Measurements from ENCODE around the gene AGAP1. TPM values are rescaled to one million over a fixed set of nuclear protein-coding genes. Genes with fewer than 3 reads are reported as not detected.

The AGAP1 gene
- total RNA-seq, 4 donors from 2014 or later, result 5.3 to 30.6 (median 19.2) TPM

- Histone ChIP-seq H3K4me3 (no peak overlapping the region), H3K27ac (no peak overlapping the region), H3K27me3 (no peaks in the 10 kb centered on the region), H3K4me1 (no peaks in the 10 kb centered on the region), H3K9me3 (no peaks in the 10 kb centered on the region), H3K36me3 (no peaks in the 10 kb centered on the region)
- no peak for DNase-seq
- intact Hi-C loops (cut with DNase I; ENCODE audit: low total_unique reads), result no loop called here
- TF ChIP-seq POLR2A (IDR thresholded peaks at IDR 0.05), result no peak
- TF ChIP-seq, protein P1, sequence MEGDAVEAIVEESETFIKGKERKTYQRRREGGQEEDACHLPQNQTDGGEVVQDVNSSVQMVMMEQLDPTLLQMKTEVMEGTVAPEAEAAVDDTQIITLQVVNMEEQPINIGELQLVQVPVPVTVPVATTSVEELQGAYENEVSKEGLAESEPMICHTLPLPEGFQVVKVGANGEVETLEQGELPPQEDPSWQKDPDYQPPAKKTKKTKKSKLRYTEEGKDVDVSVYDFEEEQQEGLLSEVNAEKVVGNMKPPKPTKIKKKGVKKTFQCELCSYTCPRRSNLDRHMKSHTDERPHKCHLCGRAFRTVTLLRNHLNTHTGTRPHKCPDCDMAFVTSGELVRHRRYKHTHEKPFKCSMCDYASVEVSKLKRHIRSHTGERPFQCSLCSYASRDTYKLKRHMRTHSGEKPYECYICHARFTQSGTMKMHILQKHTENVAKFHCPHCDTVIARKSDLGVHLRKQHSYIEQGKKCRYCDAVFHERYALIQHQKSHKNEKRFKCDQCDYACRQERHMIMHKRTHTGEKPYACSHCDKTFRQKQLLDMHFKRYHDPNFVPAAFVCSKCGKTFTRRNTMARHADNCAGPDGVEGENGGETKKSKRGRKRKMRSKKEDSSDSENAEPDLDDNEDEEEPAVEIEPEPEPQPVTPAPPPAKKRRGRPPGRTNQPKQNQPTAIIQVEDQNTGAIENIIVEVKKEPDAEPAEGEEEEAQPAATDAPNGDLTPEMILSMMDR (IDR thresholded peaks at IDR 0.05), result no peak
Measured at GRCh38 chr2:235984552-235984951, 490.7 kb downstream of the AGAP1 start.

- Histone ChIP-seq H3K4me1 (no peaks in the 10 kb centered on the region), H3K27ac (no peak overlapping the region), H3K4me3 (no peak overlapping the region), H3K27me3 (no peaks in the 10 kb centered on the region), H3K36me3 (no peaks in the 10 kb centered on the region), H3K9me3 (no peaks in the 10 kb centered on the region)
- no peak for TF ChIP-seq POLR2A (IDR thresholded peaks at IDR 0.05)
- TF ChIP-seq, protein P1 (IDR thresholded peaks at IDR 0.05), result no peak
- DNase-seq, result no peak
- intact Hi-C loops (cut with DNase I; ENCODE audit: low total_unique reads), result no loop called here
Measured at GRCh38 chr2:235986361-235986760, 492.5 kb downstream of the AGAP1 start.

DNA sequence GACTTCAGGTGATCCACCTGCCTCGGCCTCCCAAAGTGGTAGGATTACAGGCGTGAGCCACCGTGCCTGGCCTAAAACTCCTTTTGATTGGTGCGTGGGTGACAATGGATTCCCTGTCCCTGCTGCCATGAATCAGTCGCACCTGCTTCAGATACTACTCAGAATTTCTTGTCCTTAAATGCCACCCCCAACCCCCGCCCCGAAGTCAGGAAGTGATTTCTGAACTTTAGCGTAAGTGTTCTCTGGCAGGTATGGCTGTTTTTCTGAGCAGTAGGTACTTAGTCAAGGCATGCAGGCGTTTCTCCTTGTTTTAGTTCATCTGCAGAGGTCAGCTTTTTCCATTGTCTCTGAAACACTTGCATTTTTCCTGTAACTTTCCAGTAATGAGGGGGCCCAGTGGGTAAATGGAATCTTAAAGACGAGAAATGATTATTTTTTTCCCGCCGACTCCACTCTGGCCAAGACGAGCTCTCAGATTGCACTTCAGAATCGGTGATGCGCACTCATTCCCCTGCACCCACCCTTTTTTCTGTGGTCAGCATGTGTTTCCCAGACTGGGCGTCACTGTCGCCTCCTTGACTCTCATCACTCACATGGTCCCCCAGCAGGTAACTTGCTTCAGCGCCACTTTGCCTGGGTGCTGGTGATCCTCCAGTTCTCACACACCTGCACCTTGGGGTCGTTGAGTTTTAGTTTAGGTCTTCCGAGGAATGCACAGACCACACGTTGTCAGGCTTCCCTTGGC is 494.6 kb downstream of the AGAP1 start:
- H3K4me1 ChIP-seq, result no peaks in the 10 kb centered on the region
- H3K9me3 ChIP-seq, result no peaks in the 10 kb centered on the region
- H3K36me3 ChIP-seq, result no peaks in the 10 kb centered on the region
- H3K4me3 ChIP-seq, result no peak overlapping the region
- no peaks in the 10 kb centered on the region for H3K27me3 ChIP-seq
- intact Hi-C loops (cut with DNase I; ENCODE audit: low total_unique reads), result no loop called here
- TF ChIP-seq POLR2A (IDR thresholded peaks at IDR 0.05), result no peak
- TF ChIP-seq, protein P1 (IDR thresholded peaks at IDR 0.05), result no peak
- no peak overlapping the region for H3K27ac ChIP-seq
- no peak for DNase-seq

DNA sequence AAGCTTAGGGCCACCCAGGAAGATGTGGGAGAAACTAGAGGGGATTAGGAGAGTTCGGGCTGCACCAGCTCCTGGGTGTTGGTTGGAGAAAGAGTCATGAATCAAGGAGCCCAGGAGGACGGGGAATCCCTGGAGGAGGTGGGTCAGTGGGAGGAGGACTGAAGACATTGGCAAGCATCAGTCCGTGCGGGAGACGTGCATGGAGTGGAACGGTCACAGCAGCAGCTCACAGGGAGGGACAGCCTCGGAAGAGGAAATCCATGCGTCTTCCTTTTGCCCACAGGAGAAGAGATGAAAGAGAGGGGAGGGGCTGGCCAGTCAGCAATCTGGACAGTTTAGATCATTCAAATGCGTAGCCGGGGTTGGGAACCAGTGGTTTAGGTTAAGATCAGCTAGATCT is 495.7 kb downstream of the AGAP1 start:
- no peaks in the 10 kb centered on the region for H3K4me1 ChIP-seq
- no peak for DNase-seq
- intact Hi-C loops (cut with DNase I; ENCODE audit: low total_unique reads), result no loop called here
- H3K9me3 ChIP-seq, result no peaks in the 10 kb centered on the region
- TF ChIP-seq, protein P1 (IDR thresholded peaks at IDR 0.05), result no peak
- H3K27ac ChIP-seq, result no peak overlapping the region
- no peaks in the 10 kb centered on the region for H3K27me3 ChIP-seq
- no peak overlapping the region for H3K4me3 ChIP-seq
- no peaks in the 10 kb centered on the region for H3K36me3 ChIP-seq

GRCh38 chr2:235990344-235990743 is 496.5 kb downstream of the AGAP1 start:
- no peaks in the 10 kb centered on the region for H3K4me1 ChIP-seq
- no peak overlapping the region for H3K4me3 ChIP-seq
- no peaks in the 10 kb centered on the region for H3K36me3 ChIP-seq
- no peaks in the 10 kb centered on the region for H3K9me3 ChIP-seq
- no peak overlapping the region for H3K27ac ChIP-seq
- no peaks in the 10 kb centered on the region for H3K27me3 ChIP-seq
- intact Hi-C loops (cut with DNase I; ENCODE audit: low total_unique reads), result no loop called here
- TF ChIP-seq, protein P1 (IDR thresholded peaks at IDR 0.05), result no peak
- no peak for TF ChIP-seq POLR2A (IDR thresholded peaks at IDR 0.05)
- no peak for DNase-seq

Measured in uterus (tissue), 4 donors.